ENCODE measurements around the gene ROR1.

The ROR1 gene

GRCh38 chr1:64117492-64117891, 343.7 kb downstream of the ROR1 start:
- no peak for DNase-seq

- DNase-seq = no peak
Measured at GRCh38 chr1:64121766-64122385, 348.1 kb downstream of the ROR1 start.

GRCh38 chr1:64122588-64122987, 348.8 kb downstream of the ROR1 start:
- DNase-seq = no peak

DNA sequence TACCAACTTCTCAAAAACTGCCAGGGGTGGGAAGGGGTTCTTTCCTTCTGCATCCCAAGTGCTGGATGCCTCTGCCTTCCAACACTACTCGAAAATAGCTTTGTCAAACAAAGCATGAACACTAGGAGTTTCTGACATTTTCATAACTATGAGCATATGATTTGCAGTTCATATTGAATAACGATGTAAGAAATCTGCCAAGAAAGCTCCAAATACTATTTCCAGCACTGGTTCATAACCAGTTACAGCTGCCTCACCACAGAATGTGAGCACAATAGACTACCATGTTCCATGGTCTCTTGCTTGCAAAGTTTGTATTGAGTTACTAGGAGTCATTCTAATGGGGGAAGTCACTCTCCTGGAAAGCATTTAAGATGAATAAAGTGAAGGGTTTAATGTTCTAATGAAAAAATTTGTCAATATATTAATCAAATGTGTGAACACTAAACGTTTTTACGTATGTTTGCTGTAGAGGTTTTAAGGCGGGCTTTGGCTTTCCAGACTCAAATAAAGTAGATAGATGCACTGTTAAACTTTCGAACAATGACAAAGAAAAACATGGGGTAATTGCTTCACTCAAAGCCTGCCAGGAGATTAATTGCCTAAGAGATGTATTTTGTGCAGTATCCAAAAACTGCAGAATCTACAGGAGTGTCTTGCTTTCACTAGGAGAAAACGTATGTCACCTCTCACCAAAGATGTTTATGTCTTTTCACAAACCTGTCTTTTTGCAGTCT, 351.1 kb downstream of the ROR1 start:
- DNase-seq = no peak

- DNase-seq = no peak
Measured at GRCh38 chr1:64126581-64126980, 352.8 kb downstream of the ROR1 start.

GRCh38 chr1:64127297-64127696, 353.5 kb downstream of the ROR1 start:
- no peak for DNase-seq

GRCh38 chr1:64129701-64130100, 355.9 kb downstream of the ROR1 start:
- DNase-seq = no peak

- no peak for DNase-seq
Measured at GRCh38 chr1:64131155-64131554, 357.3 kb downstream of the ROR1 start.

GRCh38 chr1:64133036-64133435, 359.2 kb downstream of the ROR1 start:
- no peak for DNase-seq

DNA sequence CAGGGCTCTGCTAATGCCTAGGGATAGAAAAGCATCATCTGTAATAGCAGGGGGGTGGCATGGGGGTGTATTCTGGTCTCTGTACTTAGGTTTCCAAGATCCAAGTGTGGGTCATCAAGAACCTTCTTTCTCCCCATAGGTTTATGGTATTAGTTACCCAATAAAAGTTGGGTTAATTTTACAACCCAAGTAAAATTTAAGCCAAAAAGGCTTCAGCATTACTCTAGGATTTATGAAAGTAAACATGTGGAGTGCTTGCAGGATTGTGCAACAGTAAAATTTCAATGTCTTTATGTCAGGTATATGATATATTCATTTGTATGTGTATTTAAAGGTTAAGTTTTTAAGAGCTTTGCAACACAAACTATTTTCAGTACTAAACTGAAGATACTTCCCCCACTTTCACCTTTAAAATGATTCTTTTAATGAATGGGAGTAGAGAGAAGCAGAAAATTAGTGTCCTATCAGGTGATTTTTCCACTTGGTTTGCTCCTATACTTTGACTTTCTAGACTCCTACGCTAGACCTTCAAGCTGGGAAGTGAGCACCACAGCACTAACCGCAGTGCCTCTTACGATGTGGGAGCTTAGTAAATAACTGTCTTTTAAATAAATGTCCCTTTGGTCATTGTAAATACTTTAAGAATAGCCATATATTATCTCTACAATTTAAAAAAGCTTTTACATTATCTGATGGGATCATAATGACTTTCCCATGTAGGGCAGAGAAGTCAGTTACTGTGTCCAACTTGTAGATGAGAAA, 361.8 kb downstream of the ROR1 start:
- no peak for DNase-seq

DNA sequence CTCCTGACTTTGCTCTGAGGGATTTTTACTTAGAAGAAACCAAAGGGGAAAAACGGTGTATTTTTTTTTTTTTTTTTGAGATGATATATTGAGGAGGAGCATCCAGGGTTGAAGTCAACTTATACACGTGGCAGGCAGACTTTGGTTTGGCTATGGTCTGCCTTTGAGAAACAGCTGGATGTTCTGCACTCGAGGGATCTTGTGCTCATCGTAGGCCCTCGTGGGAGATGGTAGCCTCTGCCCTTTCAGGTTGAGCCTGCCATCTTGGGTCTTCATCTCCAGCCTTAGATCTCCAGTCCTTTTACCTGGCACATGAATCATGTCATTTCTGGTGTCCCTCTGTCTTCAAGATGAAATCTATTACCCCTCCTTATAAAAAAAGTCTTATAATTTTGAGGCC, 362.5 kb downstream of the ROR1 start:
- DNase-seq = no peak

DNA sequence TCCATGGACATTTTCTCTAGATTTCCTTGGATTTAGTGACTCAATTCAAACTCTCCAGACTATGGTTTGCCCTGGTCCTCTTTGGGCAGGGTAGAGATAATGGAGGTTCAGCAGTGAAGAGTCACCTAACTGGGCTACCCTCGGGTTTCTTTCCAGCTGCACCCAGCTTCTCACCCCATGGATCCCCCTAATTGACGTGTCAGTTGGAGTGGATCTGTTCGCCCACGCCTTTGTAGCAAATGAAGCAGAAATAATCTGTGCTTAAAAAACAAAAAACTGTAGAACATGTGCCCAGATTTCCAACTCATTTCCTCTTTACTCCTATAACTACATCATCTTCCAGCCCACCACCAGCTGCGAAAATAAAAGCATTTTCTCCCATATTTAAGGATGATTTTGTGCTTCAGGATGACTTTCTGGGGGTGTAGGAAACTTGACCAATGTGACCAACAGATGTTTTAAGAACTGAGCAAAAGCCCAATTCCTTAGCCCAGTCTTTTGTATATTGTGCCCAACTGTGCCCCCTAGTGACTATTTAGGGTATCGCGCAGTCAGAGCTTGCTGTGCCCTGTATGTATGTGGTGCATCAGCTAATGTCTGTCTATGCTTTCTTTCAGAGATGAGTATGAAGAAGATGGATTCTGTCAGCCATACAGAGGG, 363.1 kb downstream of the ROR1 start:
- DNase-seq = peak; percentile 17

GRCh38 chr1:64137412-64137803, 363.6 kb downstream of the ROR1 start:
- no peak for DNase-seq

DNA sequence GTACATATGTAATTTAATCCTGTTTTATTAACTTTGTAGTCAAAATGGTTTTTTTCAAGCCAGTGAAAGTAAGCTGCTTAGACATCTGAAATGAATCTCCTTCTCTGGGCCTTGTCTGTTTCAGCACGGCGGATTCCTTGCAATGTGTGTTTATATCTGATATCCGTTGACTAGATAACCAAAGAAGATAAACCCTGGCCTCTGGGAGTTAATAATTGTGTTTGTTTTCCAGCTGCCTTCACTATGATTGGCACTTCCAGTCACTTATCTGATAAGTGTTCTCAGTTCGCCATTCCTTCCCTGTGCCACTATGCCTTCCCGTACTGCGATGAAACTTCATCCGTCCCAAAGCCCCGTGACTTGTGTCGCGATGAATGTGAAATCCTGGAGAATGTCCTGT, 366.1 kb downstream of the ROR1 start:
- no peak for DNase-seq

DNA sequence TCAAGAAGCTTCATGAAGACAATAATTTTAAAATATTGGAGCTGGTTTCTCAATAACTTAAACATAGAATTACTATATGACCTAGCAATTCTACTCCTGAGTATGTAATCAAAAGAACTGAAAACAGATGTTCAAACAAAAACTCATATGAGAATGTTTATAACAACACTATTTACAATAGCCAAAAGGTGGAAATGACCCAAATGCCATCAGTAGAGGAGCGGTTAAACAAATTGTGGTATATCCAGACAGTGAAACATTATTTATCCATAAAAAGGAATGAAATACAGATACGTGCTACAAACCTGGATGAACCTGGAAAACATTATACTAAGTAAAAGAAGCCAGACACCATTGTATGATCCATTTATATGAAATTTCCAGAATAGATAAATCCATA, 366.8 kb downstream of the ROR1 start:
- no peak for DNase-seq

DNA sequence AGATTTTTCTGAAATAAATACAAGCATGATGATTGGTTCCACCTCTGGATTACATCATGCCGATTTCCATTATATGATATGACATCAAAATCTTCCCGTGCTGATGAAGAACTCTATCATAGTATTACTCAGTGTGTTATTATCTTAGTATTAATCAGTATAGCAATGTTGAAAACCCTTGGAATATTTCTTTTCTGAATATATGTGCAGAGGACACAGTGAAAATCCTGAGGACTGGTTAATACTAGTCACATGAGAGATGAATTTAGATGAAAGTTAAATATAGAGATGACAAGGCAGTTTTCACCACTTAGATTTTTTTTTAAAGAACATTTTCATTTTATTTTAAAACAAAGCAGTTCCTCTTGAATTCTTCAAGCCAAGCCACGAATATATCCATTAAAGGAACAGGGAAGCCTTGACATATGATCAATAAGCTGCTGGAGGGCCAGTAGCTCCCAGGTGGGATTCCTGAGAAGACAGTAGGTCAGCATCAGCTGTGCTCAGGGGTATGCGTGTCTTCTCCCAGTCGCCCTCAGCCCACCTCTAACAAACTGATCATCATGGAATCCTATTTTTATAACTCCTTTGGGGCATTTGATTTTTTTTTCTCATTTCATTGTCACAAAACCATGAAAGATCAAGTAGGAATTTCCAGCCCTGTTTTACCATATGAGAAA, 373.4 kb downstream of the ROR1 start:
- no peak for DNase-seq

DNA sequence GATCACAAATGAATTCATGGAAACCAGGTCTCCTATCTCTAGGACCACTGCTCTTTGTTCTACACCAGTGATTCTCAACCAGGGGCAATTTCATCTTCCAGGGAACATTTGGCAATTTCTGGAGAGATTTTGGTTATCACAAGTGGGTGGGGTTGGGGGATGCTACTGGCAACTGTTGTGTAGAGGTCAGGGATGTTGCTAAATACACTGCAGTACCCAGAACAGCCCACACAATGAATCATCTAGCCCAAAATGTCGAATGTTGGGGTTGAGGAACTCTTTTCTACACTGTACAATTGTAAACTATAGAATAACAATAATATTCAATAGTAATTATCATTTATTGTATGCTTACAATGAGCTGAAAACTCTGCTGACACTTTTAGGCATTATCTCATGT, 373.9 kb downstream of the ROR1 start:
- no peak for DNase-seq

DNA sequence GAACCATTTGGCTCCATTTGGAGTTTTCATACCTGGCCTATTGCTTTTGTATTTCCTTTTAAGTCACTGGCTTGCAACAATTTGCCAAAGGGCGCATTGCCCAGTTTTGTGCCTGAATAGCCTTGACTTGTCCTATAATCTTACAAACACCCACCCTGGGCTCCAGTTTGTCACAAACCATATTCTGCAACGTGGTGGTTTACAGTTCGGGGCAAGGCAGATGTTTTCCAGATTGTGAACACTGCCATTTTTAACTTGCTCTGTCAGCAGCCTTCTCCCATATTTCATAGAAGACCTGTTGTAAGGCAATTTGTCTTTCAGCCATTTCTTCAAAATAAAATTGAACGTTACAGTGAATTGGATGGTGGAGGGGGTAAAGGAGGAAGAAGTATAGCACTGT, 376.4 kb downstream of the ROR1 start:
- DNase-seq = no peak

DNA sequence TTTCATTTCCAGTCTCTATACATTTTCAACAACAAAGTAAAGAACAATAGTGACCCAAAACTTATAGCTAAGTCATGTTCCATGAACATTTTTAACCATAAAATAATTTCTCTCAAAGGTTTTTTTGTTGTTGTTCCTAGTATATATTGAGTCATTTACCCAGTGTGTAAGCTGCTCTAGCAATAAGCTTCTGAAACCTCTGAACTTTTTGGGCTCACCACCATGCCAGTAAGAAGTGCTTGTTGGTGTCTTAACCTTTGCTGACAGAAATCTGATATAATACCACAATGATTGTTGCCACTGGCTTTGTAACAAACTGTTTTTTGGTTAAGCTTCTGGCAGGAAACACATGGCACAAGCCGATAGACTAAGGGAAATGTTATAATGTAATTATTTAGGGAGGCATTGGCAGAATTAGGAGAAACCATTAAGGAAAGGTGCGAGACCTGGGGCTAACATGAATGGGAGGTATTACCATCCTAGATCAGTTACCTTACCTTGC, 377.0 kb downstream of the ROR1 start:
- DNase-seq = no peak

DNA sequence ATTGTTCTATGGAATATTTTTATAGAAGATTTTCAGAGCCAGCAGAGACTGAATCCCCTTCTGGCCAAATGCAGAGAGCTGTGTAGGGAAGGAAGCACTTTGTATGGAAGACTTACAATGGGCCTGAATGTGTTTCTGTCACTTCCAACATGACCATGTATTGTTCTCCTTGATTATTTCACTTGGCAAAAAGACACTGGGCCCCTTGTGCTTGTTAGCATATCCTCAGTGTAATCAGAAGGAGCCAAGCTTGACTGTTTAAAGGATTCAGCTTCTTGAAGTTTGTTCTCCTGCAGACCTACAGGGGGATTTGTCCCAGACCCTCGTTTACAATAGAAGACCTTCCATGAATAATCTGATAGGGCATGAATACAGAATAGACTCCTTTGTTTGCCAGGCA, 381.5 kb downstream of the ROR1 start:
- DNase-seq = no peak

GRCh38 chr1:64161357-64161941, 387.6 kb downstream of the ROR1 start:
- DNase-seq = no peak

- DNase-seq = no peak
Measured at GRCh38 chr1:64162151-64162550, 388.3 kb downstream of the ROR1 start.
